CD4-positive, alpha-beta memory T cell (primary cell): ENCODE results near the gene HIP1R. TPM values are rescaled to one million over a fixed set of nuclear protein-coding genes. Genes with fewer than 3 reads are reported as not detected.
A peak's percentile ranks its signal among the peaks of the same experiment; 100 is the strongest.

Experiments
- CTCF ChIA-PET: fragments of 350-600 bp; sonication (Branson Sonifier 250); formaldehyde crosslinking; loops from one replicate; lab custom pipeline; 2021; ENCODE audit warnings: inconsistent platforms; ENCODE audit not compliant: partially characterized antibody; lab: Charles Lee
- POLR2A ChIA-PET: fragments of 350-600 bp; sonication (Branson Sonifier 250); formaldehyde crosslinking; loops from one replicate; lab custom pipeline; 2021; ENCODE audit not compliant: partially characterized antibody; lab: Charles Lee
- DNase-seq, 5 donors: peaks; one replicate each; pipeline versions ENCODE4 v3.0.0 to v3.0.0-alpha.2; 2020 to 2022; ENCODE audit warnings: mixed read lengths in 1 of 5
- H3K27ac ChIP-seq: one replicate; pipeline ENCODE4 v1.7.0; 2013; ENCODE audit warnings: low read depth, low read length
- H3K27me3 ChIP-seq: 2 replicates; pipeline ENCODE4 v1.7.0; 2013; ENCODE audit warnings: mild to moderate bottlenecking, low read length, moderate library complexity; ENCODE audit not compliant: insufficient read depth
- H3K36me3 ChIP-seq: 2 replicates; pipeline ENCODE4 v1.7.0; 2013; ENCODE audit warnings: mild to moderate bottlenecking, low read length, moderate library complexity; ENCODE audit not compliant: insufficient read depth
- H3K4me1 ChIP-seq: 2 replicates; pipeline ENCODE4 v1.7.0; 2013; ENCODE audit warnings: mild to moderate bottlenecking, low read length, moderate library complexity; ENCODE audit not compliant: insufficient read depth
- H3K4me3 ChIP-seq, 2 donors: one replicate each; pipeline ENCODE4 v1.7.0; 2013; ENCODE audit warnings: low read length in 2 of 2, mild to moderate bottlenecking in 1 of 2
- H3K9me3 ChIP-seq, 2 donors: one replicate each; pipeline ENCODE4 v1.7.0; 2013; ENCODE audit warnings: low read length in 2 of 2, control low read depth in 1 of 2; ENCODE audit not compliant: control insufficient read depth in 1 of 2
- H3K27ac Mint-ChIP-seq, 7 donors: one replicate each; pipeline ENCODE4 v1.8.0; 2020 to 2021; ENCODE audit warnings: mixed read lengths in 7 of 7, mild to moderate bottlenecking in 6 of 7, inconsistent platforms in 3 of 7, moderate library complexity in 3 of 7
- H3K27me3 Mint-ChIP-seq, 2 donors: one replicate each; pipeline ENCODE4 v1.8.0; 2020 to 2021; ENCODE audit warnings: mixed read lengths in 2 of 2
- H3K36me3 Mint-ChIP-seq, 2 donors: one replicate each; pipeline ENCODE4 v1.8.0; 2020 to 2021; ENCODE audit warnings: mixed read lengths in 2 of 2, inconsistent platforms in 1 of 2, mild to moderate bottlenecking in 1 of 2
- H3K4me1 Mint-ChIP-seq, 4 donors: one replicate each; pipeline ENCODE4 v1.8.0; 2020 to 2021; ENCODE audit warnings: mixed read lengths in 4 of 4, mild to moderate bottlenecking in 1 of 4
- H3K4me3 Mint-ChIP-seq, 8 donors: one replicate each; pipeline ENCODE4 v1.8.0; 2020 to 2021; ENCODE audit warnings: mixed read lengths in 8 of 8, mild to moderate bottlenecking in 7 of 8, moderate library complexity in 6 of 8, inconsistent platforms in 3 of 8
- H3K9me3 Mint-ChIP-seq, 8 donors: one replicate each; pipeline ENCODE4 v1.8.0; 2020 to 2021; ENCODE audit warnings: mixed read lengths in 8 of 8, mild to moderate bottlenecking in 5 of 8, inconsistent platforms in 3 of 8, moderate library complexity in 1 of 8
- intact Hi-C: fragments of 100-400 bp; cut with micrococcal nuclease; formaldehyde crosslinking; loops from one replicate; pipeline ENCODE4 v1.15.1; 2023
- polyA plus RNA-seq, 2 donors: library from polyadenylated mRNA; unstranded; fragments of 300-500 nt; fragmentation: Illumina TruSeq; gene quantifications; one replicate each; pipeline ENCODE4 v1.2.3, GENCODE V29; 2021
- total RNA-seq, 2 experiments: library from RNA; stranded (reverse); gene quantifications; one replicate each; pipeline ENCODE4 v1.2.3, GENCODE V29; 2021

Gene HIP1R
- total and polyA plus RNA-seq, 4 experiments from 2014 or later, result 4.5 to 88.3 (median 49.4) TPM

GRCh38 chr12:122862110-122862634 is 26.9 kb downstream of the HIP1R start:
- Mint-ChIP-seq H3K4me1 (peaks cover 0 to 5% (median 0%) of the 10 kb centered on the region in 4 donors), H3K36me3 (peaks cover 18 to 38% of the 10 kb centered on the region in 2 donors), H3K27me3 (no peaks in the 10 kb centered on the region), H3K9me3 (peaks cover 0 to 2% (median 0%) of the 10 kb centered on the region in 8 donors), H3K27ac (peak overlapping the region in 1 of 7 donors; percentile 65), H3K4me3 (no peak overlapping the region)
- Histone ChIP-seq H3K9me3 (no peaks in the 10 kb centered on the region), H3K27me3 (no peaks in the 10 kb centered on the region), H3K4me1 (peaks cover 5% of the 10 kb centered on the region), H3K27ac (no peak overlapping the region), H3K4me3 (no peak overlapping the region), H3K36me3 (peaks cover 8% of the 10 kb centered on the region)
- no peak for DNase-seq
- ChIA-PET CTCF (interaction anchor here (0.9 to 10.9 kb wide), 10 partner anchors 9 to 104 kb away, joined by 3 to 268 read pairs (median 22); partner anchors contain the start of gene ABCB9), POLR2A (interaction anchor here (1.3 to 4.2 kb wide), 6 partner anchors 9 to 113 kb away, joined by 3 to 22 read pairs (median 7); partner anchors contain the start of gene OGFOD2)
- intact Hi-C loops, result no loop called here

- H3K27ac Mint-ChIP-seq, result peak overlapping the region in 4 of 7 donors; percentile 30 to 57 (median 51)
- DNase-seq, result no peak
- peaks cover 5% of the 10 kb centered on the region for H3K4me1 ChIP-seq
- no peak overlapping the region for H3K4me3 ChIP-seq
- POLR2A ChIA-PET, result interaction anchor here (1.2 to 2.3 kb wide), 3 partner anchors 9 to 35 kb away, joined by 3 to 8 read pairs (median 4); no protein-coding TSS in a partner anchor
- H3K36me3 ChIP-seq, result peaks cover 10% of the 10 kb centered on the region
- H3K4me1 Mint-ChIP-seq, result peaks cover 0 to 5% (median 0%) of the 10 kb centered on the region in 4 donors
- no peaks in the 10 kb centered on the region for H3K9me3 ChIP-seq
- no peaks in the 10 kb centered on the region for H3K27me3 Mint-ChIP-seq
- intact Hi-C loops, result no loop called here
- no peak overlapping the region for H3K4me3 Mint-ChIP-seq
- CTCF ChIA-PET, result interaction anchor here (2.9 to 10.9 kb wide), 4 partner anchors 8 to 86 kb away, joined by 36 to 268 read pairs (median 62); no protein-coding TSS in a partner anchor
- H3K9me3 Mint-ChIP-seq, result peaks cover 0 to 2% (median 0%) of the 10 kb centered on the region in 8 donors
- no peaks in the 10 kb centered on the region for H3K27me3 ChIP-seq
- H3K27ac ChIP-seq, result no peak overlapping the region
- H3K36me3 Mint-ChIP-seq, result peaks cover 12 to 36% of the 10 kb centered on the region in 2 donors
Measured at GRCh38 chr12:122862872-122863701, 27.8 kb downstream of the HIP1R start.

GRCh38 chr12:122864894-122865253 is 29.6 kb downstream of the HIP1R start:
- no peaks in the 10 kb centered on the region for H3K27me3 Mint-ChIP-seq
- H3K9me3 Mint-ChIP-seq, result peaks cover 0 to 2% (median 0%) of the 10 kb centered on the region in 8 donors
- H3K4me3 Mint-ChIP-seq, result no peak overlapping the region
- no peak for DNase-seq
- peaks cover 3 to 14% (median 7%) of the 10 kb centered on the region in 4 donors for H3K4me1 Mint-ChIP-seq
- H3K27ac Mint-ChIP-seq, result peak overlapping the region in 3 of 7 donors; percentile 60 to 80 (median 79)
- Histone ChIP-seq H3K4me3 (no peak overlapping the region), H3K4me1 (peaks cover 5% of the 10 kb centered on the region), H3K27me3 (no peaks in the 10 kb centered on the region), H3K36me3 (peaks cover 27% of the 10 kb centered on the region), H3K9me3 (no peaks in the 10 kb centered on the region), H3K27ac (no peak overlapping the region)
- ChIA-PET POLR2A (interaction anchor here (0.7 to 2.3 kb wide), 3 partner anchors 28 to 109 kb away, joined by 3 to 8 read pairs (median 4); no protein-coding TSS in a partner anchor), CTCF (interaction anchor here (0.9 to 10.9 kb wide), 6 partner anchors 15 to 373 kb away, joined by 3 to 268 read pairs (median 6); no protein-coding TSS in a partner anchor)
- intact Hi-C loops, result no loop called here
- peaks cover 27 to 50% of the 10 kb centered on the region in 2 donors for H3K36me3 Mint-ChIP-seq

- Histone ChIP-seq H3K4me1 (peaks cover 5% of the 10 kb centered on the region), H3K9me3 (no peaks in the 10 kb centered on the region), H3K4me3 (no peak overlapping the region), H3K27ac (no peak overlapping the region), H3K27me3 (no peaks in the 10 kb centered on the region), H3K36me3 (peaks cover 33% of the 10 kb centered on the region)
- Mint-ChIP-seq H3K4me3 (no peak overlapping the region), H3K4me1 (peaks cover 3 to 20% (median 8%) of the 10 kb centered on the region in 4 donors), H3K27ac (peak overlapping the region in 4 of 7 donors; percentile 22 to 79 (median 52)), H3K36me3 (peaks cover 33 to 51% of the 10 kb centered on the region in 2 donors), H3K9me3 (peaks cover 0 to 2% (median 0%) of the 10 kb centered on the region in 8 donors), H3K27me3 (no peaks in the 10 kb centered on the region)
- no peak for DNase-seq
- ChIA-PET CTCF (interaction anchor here (0.9 to 10.9 kb wide), 6 partner anchors 15 to 373 kb away, joined by 3 to 268 read pairs (median 6); no protein-coding TSS in a partner anchor), POLR2A (interaction anchor here (1.6 kb wide), 1 partner anchor 109 kb away, joined by 4 read pairs; no protein-coding TSS in a partner anchor)
- intact Hi-C loops, result no loop called here
Measured at GRCh38 chr12:122865268-122866231, 30.3 kb downstream of the HIP1R start.

- Mint-ChIP-seq H3K36me3 (peaks cover 35 to 51% of the 10 kb centered on the region in 2 donors), H3K4me1 (peaks cover 6 to 28% (median 15%) of the 10 kb centered on the region in 4 donors), H3K4me3 (no peak overlapping the region), H3K27ac (peak overlapping the region in 1 of 7 donors; percentile 79), H3K9me3 (peaks cover 0 to 2% (median 0%) of the 10 kb centered on the region in 8 donors), H3K27me3 (no peaks in the 10 kb centered on the region)
- H3K27ac ChIP-seq, result no peak overlapping the region
- CTCF ChIA-PET, result no interaction called here
- POLR2A ChIA-PET, result interaction anchor here (1.7 kb wide), 1 partner anchor 13 kb away, joined by 7 read pairs; no protein-coding TSS in a partner anchor
- H3K4me1 ChIP-seq, result peaks cover 14% of the 10 kb centered on the region
- H3K36me3 ChIP-seq, result peaks cover 37% of the 10 kb centered on the region
- H3K4me3 ChIP-seq, result no peak overlapping the region
- intact Hi-C loops, result no loop called here
- DNase-seq, result no peak
- H3K9me3 ChIP-seq, result no peaks in the 10 kb centered on the region
- no peaks in the 10 kb centered on the region for H3K27me3 ChIP-seq
Measured at GRCh38 chr12:122866379-122866778, 31.1 kb downstream of the HIP1R start.

GRCh38 chr12:122866950-122867607 is 31.8 kb downstream of the HIP1R start:
- DNase-seq, result no peak
- H3K36me3 Mint-ChIP-seq, result peaks cover 35 to 52% of the 10 kb centered on the region in 2 donors
- peak overlapping the region in 2 of 7 donors; percentile 79 for H3K27ac Mint-ChIP-seq
- H3K27me3 Mint-ChIP-seq, result no peaks in the 10 kb centered on the region
- POLR2A ChIA-PET, result interaction anchor here (1.0 to 1.7 kb wide), 2 partner anchors 13 to 22 kb away, joined by 4 to 7 read pairs; no protein-coding TSS in a partner anchor
- no peaks in the 10 kb centered on the region for H3K27me3 ChIP-seq
- H3K4me1 Mint-ChIP-seq, result peaks cover 11 to 35% (median 21%) of the 10 kb centered on the region in 4 donors
- H3K27ac ChIP-seq, result no peak overlapping the region
- H3K9me3 ChIP-seq, result no peaks in the 10 kb centered on the region
- no peak overlapping the region for H3K4me3 Mint-ChIP-seq
- peaks cover 21% of the 10 kb centered on the region for H3K4me1 ChIP-seq
- intact Hi-C loops, result no loop called here
- peaks cover 0 to 4% (median 0%) of the 10 kb centered on the region in 8 donors for H3K9me3 Mint-ChIP-seq
- no peak overlapping the region for H3K4me3 ChIP-seq
- H3K36me3 ChIP-seq, result peaks cover 37% of the 10 kb centered on the region
- CTCF ChIA-PET, result interaction anchor here (1.4 kb wide), 1 partner anchor 86 kb away, joined by 4 read pairs; no protein-coding TSS in a partner anchor
